Measurements from ENCODE around the gene SRRD. TPM values are rescaled to one million over a fixed set of nuclear protein-coding genes. Genes with fewer than 3 reads are reported as not detected.
"Not testable (repeated sequence)": the region's sequence is repeated elsewhere in the genome, so short reads cannot be mapped to it uniquely, and the experiment has no call there.

SRRD gene, protein sequence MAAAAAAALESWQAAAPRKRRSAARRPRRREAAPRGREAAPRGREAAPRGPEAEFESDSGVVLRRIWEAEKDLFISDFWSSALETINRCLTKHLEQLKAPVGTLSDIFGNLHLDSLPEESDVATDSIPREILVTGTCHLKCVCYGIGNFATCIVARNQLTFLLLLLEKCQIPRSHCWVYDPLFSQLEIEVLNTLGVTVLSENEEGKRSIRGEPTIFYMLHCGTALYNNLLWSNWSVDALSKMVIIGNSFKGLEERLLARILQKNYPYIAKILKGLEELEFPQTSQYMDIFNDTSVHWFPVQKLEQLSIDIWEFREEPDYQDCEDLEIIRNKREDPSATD
- total RNA-seq: 10 to 100 TPM; 17.5 TPM

DNA sequence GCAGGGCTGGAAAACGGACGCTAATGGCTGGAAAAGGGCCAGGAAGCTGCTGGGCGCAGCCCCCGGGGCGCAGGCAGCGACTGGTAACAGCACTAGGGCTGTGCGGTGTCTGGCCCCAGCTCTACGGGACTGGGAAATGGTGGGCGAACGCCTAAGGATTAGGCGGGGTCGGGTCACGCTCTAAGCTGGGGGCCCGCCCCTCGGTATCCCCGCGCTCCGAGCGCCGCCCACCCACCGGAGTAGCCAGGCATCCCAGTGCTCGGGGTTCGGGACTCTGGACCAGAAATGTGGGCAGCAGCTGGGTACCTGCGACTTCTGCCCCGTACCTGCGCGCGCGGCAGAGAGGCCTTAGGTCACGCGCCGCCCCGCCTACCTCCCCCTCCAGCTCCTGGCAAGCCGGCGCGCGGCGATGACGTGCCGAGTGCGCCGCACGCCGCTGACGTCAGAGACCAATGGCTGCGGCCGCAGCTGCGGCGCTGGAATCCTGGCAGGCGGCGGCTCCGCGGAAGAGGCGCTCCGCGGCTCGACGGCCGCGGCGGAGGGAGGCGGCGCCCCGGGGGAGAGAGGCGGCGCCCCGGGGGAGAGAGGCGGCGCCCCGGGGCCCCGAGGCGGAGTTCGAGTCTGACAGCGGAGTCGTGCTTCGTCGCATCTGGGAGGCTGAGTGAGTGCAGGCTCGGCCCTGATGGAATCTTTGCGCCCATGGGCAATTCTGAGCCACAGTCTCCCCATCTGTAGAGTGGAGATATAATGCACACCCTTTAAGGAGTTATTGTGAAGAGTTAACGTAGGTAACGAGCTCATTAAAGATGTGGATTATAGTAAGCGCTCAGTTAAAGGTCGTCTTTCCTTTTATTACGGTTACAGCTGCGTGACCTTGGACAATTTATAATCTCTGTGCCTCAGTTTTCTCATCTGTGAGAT lies at the start of gene SRRD, which contains the start of gene HPS4:
Gene SRRD, plus strand, starts transcription at position 439 of the 921 bp plus-strand sequence. Its CDS starts 14 bp downstream, at position 453.
Gene HPS4, minus strand, starts transcription at position 345 of the 921 bp plus-strand sequence. CDS start 2,021 bp downstream, outside the sequence.
- peak within 1 kb of the TSS; percentile 71 for H3K27ac Mint-ChIP-seq
- DNase-seq: peak; percentile 93
- peaks cover 68% of the 10 kb centered on the region for H3K4me1 Mint-ChIP-seq
- no peaks in the 10 kb centered on the region for H3K9me3 Mint-ChIP-seq
- CTCF ChIA-PET: interaction anchor here (0.8 to 3.6 kb wide), 9 partner anchors 19 to 195 kb away, joined by 3 to 32 read pairs (median 8); partner anchors contain the start of gene TFIP11
- POLR2A ChIA-PET: interaction anchor here (0.9 to 5.7 kb wide), 27 partner anchors 9 to 1436 kb away, joined by 3 to 92 read pairs (median 5); partner anchors contain the start of genes MIAT, PITPNB, TFIP11 and TPST2
- H3K4me3 Mint-ChIP-seq: peak within 1 kb of the TSS; percentile 93
- H3K36me3 Mint-ChIP-seq (ENCODE audit: low read depth): peaks cover 38% of the 10 kb centered on the region
- H3K27me3 Mint-ChIP-seq: no peaks in the 10 kb centered on the region

DNA sequence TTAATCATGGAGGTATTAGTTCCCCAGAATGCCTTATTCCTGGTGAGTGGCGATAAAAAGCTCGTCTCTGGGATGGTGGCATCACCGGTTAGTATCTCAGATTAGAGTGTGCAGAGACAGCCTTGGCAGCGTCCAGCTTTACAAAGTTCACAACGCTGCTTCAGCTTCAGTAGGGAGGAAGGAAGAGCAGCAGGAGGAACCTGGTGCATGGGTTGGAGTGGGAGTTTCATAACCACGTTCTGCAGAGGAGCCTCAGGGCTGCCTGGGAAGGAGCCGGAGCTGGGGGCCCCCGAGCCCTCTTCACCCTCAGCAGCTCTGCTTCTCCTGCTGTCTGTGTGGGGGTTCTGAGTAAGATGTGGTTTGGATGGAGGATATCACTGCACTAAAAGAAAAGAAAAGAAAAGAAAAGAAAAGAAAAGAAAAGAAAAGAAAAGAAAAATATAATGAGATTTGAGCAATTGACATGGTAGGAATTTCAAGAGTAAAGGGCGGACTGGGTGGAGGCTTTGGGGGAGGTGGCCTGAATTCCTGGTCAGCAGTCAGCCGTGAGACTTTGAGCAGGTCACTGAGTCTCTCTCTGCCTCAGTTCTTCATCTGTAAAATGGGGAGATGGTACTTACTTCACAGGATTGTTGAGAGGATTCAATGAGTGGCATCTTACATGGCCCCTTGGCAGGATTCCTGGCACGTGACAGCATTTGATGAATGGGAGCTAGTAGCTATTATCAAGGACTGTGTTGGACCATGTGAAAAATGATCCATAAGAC lies 48.2 kb upstream of the SRRD start:
- CTCF ChIA-PET: interaction anchor here (1.0 kb wide), 1 partner anchor 25 kb away, joined by 3 read pairs; no protein-coding TSS in a partner anchor
- Mint-ChIP-seq H3K4me1 (peaks cover 55% of the 10 kb centered on the region), H3K4me3 (no peak overlapping the region), H3K9me3 (no peaks in the 10 kb centered on the region), H3K27ac (no peak overlapping the region), H3K27me3 (no peaks in the 10 kb centered on the region), H3K36me3 (ENCODE audit: low read depth) (peaks cover 26% of the 10 kb centered on the region)
- DNase-seq: no peak
- POLR2A ChIA-PET: no interaction called here

DNA sequence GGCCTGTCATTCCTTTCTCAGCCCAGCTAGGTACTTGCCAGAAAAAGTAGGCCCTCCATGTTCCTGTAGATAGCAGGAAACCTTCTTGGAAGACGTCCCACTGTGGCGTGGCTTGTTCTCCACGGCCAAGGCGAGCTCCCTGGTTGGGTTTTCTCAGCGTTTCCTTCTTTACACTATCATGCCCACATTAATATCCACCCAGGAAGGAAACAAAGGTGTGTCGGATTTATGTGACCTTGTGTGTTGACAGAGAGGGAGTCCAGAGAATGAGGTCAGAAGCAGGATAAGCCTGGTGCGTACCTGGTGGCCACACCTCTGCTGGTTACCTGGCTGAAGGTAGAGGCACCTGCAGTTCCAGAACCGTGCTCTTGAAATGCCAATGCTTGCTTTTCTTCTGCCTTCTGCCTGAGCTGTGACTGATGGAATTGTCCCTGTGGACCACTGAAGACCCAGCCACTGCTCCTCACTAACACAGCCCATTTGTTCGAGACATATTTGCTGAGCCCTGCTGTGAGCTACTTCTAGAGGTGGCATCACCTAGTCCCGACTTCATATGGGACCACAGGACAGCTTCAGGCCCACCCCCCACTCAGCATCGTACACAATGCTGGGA lies 46.7 kb upstream of the SRRD start:
- H3K27ac Mint-ChIP-seq: no peak overlapping the region
- DNase-seq: no peak
- peaks cover 40% of the 10 kb centered on the region for H3K4me1 Mint-ChIP-seq
- peaks cover 26% of the 10 kb centered on the region for H3K36me3 Mint-ChIP-seq (ENCODE audit: low read depth)
- no peak overlapping the region for H3K4me3 Mint-ChIP-seq
- H3K27me3 Mint-ChIP-seq: no peaks in the 10 kb centered on the region
- H3K9me3 Mint-ChIP-seq: no peaks in the 10 kb centered on the region
- CTCF ChIA-PET: interaction anchor here (1.3 kb wide), 1 partner anchor 72 kb away, joined by 4 read pairs; no protein-coding TSS in a partner anchor
- POLR2A ChIA-PET: interaction anchor here (0.6 to 1.4 kb wide), 2 partner anchors 9 to 106 kb away, joined by 3 to 4 read pairs; no protein-coding TSS in a partner anchor

DNA sequence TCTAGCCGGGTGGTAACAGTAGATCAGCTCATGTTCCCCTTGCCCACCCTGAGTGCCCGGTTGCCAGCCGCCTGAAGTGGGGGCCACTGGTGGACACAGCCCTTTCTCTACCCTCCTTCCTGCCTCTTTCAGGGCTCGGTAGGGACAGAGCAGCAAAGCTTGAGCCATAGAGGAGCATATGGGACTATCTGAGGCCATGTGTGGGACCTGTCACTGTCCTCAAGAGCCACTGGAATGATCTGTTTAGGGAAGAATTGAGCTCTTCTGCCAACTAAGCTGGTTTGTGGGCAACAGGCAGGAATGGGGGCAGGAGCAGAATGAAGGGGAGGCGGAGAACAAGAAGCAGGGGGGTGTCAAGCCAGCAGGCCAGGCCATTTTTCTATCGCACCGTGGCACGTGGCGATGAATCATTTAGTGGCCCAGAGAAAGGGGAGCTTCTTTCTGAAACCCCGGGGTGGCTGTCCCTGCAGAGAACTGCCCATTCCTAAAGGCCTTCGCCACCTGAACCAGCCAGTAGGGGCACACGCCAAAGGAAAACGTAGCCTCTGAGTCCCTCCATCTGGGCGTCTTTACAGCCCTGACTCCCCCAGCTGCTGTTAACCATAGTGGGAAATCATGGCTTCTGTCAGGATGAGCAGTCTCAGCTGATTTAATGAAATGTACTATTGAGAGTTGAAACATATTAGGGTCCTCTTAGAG lies 45.8 kb upstream of the SRRD start:
- no peak overlapping the region for H3K27ac Mint-ChIP-seq
- CTCF ChIA-PET: interaction anchor here (1.3 kb wide), 1 partner anchor 73 kb away, joined by 4 read pairs; no protein-coding TSS in a partner anchor

DNA sequence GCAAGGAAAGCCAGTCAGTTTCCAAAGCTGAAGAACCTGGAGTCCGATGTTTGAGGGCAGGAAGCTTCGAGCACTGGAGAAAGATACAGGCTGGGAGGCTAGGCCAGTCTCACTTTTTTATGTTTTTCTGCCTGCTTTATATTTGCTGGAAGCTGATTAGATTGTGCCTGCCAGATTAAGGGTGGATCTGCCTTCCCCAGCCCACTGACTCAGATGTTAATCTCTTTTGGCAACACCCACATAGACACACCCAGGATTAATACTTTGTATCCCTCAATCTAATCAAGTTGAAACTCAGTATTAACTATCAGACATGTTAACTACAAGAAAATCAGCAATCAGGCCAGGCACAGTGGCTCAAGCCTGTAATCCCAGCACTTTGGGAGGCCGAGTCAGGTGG lies 44.9 kb upstream of the SRRD start:
- H3K4me3 Mint-ChIP-seq, CTCF ChIA-PET, H3K27ac Mint-ChIP-seq, POLR2A ChIA-PET, DNase-seq, H3K9me3 Mint-ChIP-seq, H3K27me3 Mint-ChIP-seq: not testable (repeated sequence)
- peaks cover 29% of the 10 kb centered on the region for H3K4me1 Mint-ChIP-seq
- peaks cover 27% of the 10 kb centered on the region for H3K36me3 Mint-ChIP-seq (ENCODE audit: low read depth)

More for the DNA sequence above, 45.8 kb upstream of the SRRD start:
- peaks cover 32% of the 10 kb centered on the region for H3K4me1 Mint-ChIP-seq
- DNase-seq: no peak
- H3K27me3 Mint-ChIP-seq: no peaks in the 10 kb centered on the region
- peaks cover 29% of the 10 kb centered on the region for H3K36me3 Mint-ChIP-seq (ENCODE audit: low read depth)
- H3K9me3 Mint-ChIP-seq: no peaks in the 10 kb centered on the region
- POLR2A ChIA-PET: interaction anchor here (1.4 kb wide), 1 partner anchor 9 kb away, joined by 4 read pairs; no protein-coding TSS in a partner anchor
- no peak overlapping the region for H3K4me3 Mint-ChIP-seq

DNA sequence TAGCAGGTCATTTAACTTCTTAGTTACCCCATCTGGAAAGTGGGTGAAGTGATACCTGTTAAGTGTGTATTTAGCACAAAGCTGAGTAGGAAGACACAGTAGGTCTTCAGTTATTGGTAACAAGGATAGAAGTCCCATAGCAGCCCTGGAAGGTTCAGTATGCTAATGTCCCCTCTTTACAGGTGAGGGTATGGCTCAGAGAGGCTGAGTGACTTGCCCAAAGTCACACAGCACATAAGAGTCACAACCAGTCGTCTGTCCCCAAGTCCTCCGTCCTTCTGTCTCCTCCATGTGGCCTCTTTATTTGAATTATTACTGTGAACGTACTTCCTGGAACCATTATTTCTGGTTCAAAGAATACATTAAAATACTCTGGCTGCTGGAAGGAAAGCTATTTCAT lies 44.1 kb upstream of the SRRD start:
- POLR2A ChIA-PET: interaction anchor here (1.6 kb wide), 1 partner anchor 9 kb away, joined by 6 read pairs; no protein-coding TSS in a partner anchor
- CTCF ChIA-PET: no interaction called here
- Mint-ChIP-seq H3K4me3 (no peak overlapping the region), H3K36me3 (ENCODE audit: low read depth) (peaks cover 20% of the 10 kb centered on the region), H3K9me3 (no peaks in the 10 kb centered on the region), H3K27ac (no peak overlapping the region), H3K27me3 (no peaks in the 10 kb centered on the region), H3K4me1 (peaks cover 29% of the 10 kb centered on the region)
- no peak for DNase-seq

DNA sequence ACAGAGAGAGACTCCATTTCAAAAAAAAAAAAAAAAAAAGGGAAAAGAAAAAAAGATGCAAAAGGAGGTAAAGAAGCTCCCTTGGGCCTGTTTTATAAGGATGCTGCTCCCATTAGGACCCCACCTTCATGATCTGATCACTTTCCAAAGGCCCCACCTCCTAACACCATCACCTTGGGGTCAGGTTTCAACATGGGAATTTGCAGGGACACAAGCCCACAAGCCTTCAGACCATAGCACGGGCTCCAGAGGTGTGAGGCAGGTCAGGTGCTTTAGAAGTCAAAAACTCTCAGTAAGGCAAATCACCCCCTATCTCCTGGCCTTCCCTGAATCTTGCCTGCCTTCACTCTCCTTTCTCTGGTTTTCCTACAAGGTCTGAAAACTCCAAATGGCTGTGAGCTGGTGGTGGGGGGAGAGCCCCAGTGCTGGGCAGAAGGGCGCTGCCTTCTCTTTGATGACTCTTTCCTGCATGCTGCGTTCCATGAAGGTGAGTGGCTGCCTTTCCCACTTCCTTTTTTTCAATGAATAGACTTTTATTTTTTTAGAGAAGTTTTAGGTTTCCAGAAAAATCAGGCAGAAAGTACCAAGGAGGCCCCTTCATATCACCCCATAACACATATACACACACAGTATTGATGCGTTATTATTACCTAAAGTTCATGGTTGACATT lies 41.5 kb upstream of the SRRD start:
- ChIA-PET POLR2A (interaction anchor here (1.2 kb wide), 1 partner anchor 25 kb away, joined by 3 read pairs; no protein-coding TSS in a partner anchor), CTCF (no interaction called here)

DNA sequence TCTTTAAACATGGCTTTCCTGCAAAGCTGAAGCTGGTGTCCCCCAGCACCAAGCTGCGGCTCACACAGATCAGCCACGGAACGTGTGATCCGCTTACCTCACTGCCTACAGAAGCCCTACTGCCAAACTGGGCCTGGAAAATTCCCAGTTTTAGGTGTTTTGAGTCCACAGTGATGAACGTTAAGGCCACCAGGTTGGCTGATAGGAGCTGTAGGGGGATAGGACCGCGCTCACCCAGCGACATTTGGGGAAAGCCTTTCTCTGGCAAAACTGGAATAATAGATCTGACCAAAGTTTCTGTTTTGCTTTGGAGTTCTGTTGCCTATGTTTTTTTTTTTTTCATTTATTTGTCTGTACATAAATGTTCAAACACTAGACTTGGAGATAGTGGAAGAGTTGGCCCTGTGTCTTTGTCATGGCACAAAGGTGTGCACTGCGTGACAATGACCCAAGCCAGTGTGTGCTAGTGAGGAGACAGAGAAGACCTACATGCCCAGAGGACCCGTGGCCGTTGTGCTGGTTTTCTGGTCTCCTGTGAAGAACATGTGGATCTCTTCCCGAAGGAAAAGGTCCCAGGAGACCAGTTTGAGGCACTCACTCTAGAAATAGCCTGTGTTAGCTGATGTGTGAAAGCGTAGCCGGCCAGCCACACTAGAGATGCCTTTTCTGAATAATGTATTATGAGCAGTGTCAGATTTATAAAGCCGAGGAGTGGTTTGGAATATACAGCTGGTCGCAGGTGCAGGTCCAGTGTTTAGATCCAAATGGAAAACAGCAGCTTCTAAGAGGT lies 39.6 kb upstream of the SRRD start:
- Mint-ChIP-seq H3K27me3 (no peaks in the 10 kb centered on the region), H3K9me3 (no peaks in the 10 kb centered on the region), H3K4me3 (no peak overlapping the region), H3K36me3 (ENCODE audit: low read depth) (peaks cover 18% of the 10 kb centered on the region), H3K4me1 (no peaks in the 10 kb centered on the region), H3K27ac (no peak overlapping the region)
- ChIA-PET CTCF (no interaction called here), POLR2A (interaction anchor here (0.9 kb wide), 1 partner anchor 38 kb away, joined by 3 read pairs; no protein-coding TSS in a partner anchor)
- DNase-seq: no peak

More for the DNA sequence above, 41.5 kb upstream of the SRRD start:
- H3K27ac Mint-ChIP-seq: no peak overlapping the region
- DNase-seq: no peak
- peaks cover 5% of the 10 kb centered on the region for H3K4me1 Mint-ChIP-seq
- H3K36me3 Mint-ChIP-seq (ENCODE audit: low read depth): peaks cover 18% of the 10 kb centered on the region
- no peaks in the 10 kb centered on the region for H3K27me3 Mint-ChIP-seq
- H3K4me3 Mint-ChIP-seq: no peak overlapping the region
- no peaks in the 10 kb centered on the region for H3K9me3 Mint-ChIP-seq

DNA sequence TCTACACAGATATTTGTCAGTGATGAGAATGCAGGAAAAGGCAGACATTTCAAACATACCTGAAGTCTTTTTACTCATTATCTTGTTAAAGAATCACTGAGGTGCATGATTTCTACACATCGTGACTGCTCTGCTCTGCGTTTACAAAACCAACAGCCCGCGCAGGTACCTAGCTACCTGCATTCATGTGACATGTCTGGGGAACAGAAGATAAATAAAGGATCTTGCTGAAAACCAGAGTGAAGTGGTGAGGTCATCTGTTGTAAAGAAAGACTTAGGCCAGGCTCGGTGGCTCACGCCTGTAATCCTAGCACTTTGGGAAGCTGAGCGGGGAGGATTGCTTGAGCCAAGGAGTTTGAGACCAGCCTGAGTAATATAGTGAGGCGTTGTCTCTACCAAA lies 38.9 kb upstream of the SRRD start:
- ChIA-PET CTCF (no interaction called here), POLR2A (interaction anchor here (0.9 kb wide), 1 partner anchor 37 kb away, joined by 3 read pairs; no protein-coding TSS in a partner anchor)
- DNase-seq: no peak
- Mint-ChIP-seq H3K4me3 (no peak overlapping the region), H3K27ac (no peak overlapping the region), H3K9me3 (no peaks in the 10 kb centered on the region), H3K27me3 (no peaks in the 10 kb centered on the region), H3K4me1 (no peaks in the 10 kb centered on the region), H3K36me3 (ENCODE audit: low read depth) (peaks cover 18% of the 10 kb centered on the region)

DNA sequence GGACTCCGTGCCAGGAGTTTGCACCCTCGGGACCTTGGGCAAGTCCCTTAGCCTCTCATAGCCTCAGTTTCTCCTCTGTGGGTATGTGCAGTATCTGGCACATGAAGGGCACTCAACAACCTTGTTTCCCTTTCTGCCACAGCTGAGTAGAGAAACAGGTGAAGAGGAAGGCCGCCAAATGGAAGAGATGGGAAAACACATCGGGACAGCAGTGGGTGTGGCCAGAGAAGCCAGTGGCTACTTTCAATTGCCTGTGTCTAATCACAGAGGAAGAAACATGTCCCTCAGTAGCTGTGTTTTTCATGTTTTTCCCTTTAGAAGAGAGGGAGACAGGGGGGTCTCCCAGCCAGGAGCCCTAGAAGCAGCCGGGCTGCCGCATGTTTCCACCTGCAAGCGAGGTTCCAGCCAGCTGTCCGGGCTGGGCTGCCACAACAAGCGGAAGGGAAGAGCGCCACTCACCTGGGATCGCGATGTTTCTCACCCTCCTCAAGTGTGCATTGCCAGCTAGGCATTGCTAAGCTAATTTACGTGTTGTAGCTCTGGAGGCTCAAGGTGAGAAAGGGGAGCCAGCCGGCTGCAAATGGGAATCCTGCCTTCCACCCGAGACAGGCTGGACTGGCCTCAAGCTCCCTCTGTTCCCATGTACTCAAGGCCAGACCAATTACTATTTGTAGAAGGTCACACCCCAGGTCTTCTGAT lies 38.0 kb upstream of the SRRD start:
- no peak for DNase-seq
- ChIA-PET POLR2A (no interaction called here), CTCF (interaction anchor here (0.7 to 1.5 kb wide), 2 partner anchors 20 to 79 kb away, joined by 3 to 7 read pairs; no protein-coding TSS in a partner anchor)
- Mint-ChIP-seq H3K4me3 (no peak overlapping the region), H3K27me3 (no peaks in the 10 kb centered on the region), H3K27ac (no peak overlapping the region), H3K36me3 (ENCODE audit: low read depth) (peaks cover 18% of the 10 kb centered on the region), H3K4me1 (no peaks in the 10 kb centered on the region), H3K9me3 (no peaks in the 10 kb centered on the region)
